ENCODE results near the gene SHB. TPM values are rescaled to one million over a fixed set of nuclear protein-coding genes. Genes with fewer than 3 reads are reported as not detected.

Gene SHB
- total RNA-seq, 4 donors from 2014 or later = 18.4 to 27.5 (median 22.0) TPM

- TF ChIP-seq CTCF (IDR thresholded peaks at IDR 0.05) = no peak
- no peak for TF ChIP-seq POLR2A (IDR thresholded peaks at IDR 0.05)
- no peak overlapping the region for H3K4me3 ChIP-seq (replicated peaks in 1 of 3)
- DNase-seq = no peak
- no peaks in the 10 kb centered on the region for H3K36me3 ChIP-seq
- H3K27ac ChIP-seq = no peak overlapping the region
- peaks cover 0 to 1% of the 10 kb centered on the region in 2 donors for H3K4me1 ChIP-seq
- intact Hi-C loops (cut with DNase I) = no loop called here
- no peaks in the 10 kb centered on the region for H3K27me3 ChIP-seq
- no peaks in the 10 kb centered on the region for H3K9me3 ChIP-seq
- WGBS, 2 donors = 96 to 99% methylated on average over 5 of the region's 5 CpGs
Measured at GRCh38 chr9:37931592-37931991, 137.4 kb downstream of the SHB start.

- Histone ChIP-seq H3K4me1 (peaks cover 0 to 15% of the 10 kb centered on the region in 2 donors), H3K27me3 (no peaks in the 10 kb centered on the region), H3K4me3 (replicated peaks in 1 of 3) (no peak overlapping the region), H3K27ac (no peak overlapping the region), H3K9me3 (no peaks in the 10 kb centered on the region), H3K36me3 (no peaks in the 10 kb centered on the region)
- TF ChIP-seq POLR2A (IDR thresholded peaks at IDR 0.05) (no peak), CTCF (IDR thresholded peaks at IDR 0.05) (no peak)
- no peak for DNase-seq
- intact Hi-C loops (cut with DNase I) = no loop called here
- WGBS, 2 donors = 84 to 88% methylated on average over 8 to 11 of the region's 11 CpGs
Measured at GRCh38 chr9:37929441-37929895, 139.6 kb downstream of the SHB start.

- Histone ChIP-seq H3K4me3 (replicated peaks in 1 of 3) (no peak overlapping the region), H3K36me3 (no peaks in the 10 kb centered on the region), H3K27me3 (no peaks in the 10 kb centered on the region), H3K9me3 (no peaks in the 10 kb centered on the region), H3K4me1 (peaks cover 0 to 15% of the 10 kb centered on the region in 2 donors), H3K27ac (no peak overlapping the region)
- 89 to 90% methylated on average over 10 to 19 of the region's 20 CpGs for WGBS, 2 donors
- no peak for TF ChIP-seq CTCF (IDR thresholded peaks at IDR 0.05)
- no peak for TF ChIP-seq POLR2A (IDR thresholded peaks at IDR 0.05)
- no peak for DNase-seq
- intact Hi-C loops (cut with DNase I) = no loop called here
Measured at GRCh38 chr9:37928552-37929430, 140.2 kb downstream of the SHB start.

- Histone ChIP-seq H3K27ac (no peak overlapping the region), H3K4me1 (peaks cover 0 to 15% of the 10 kb centered on the region in 2 donors), H3K36me3 (no peaks in the 10 kb centered on the region), H3K4me3 (replicated peaks in 1 of 3) (no peak overlapping the region), H3K9me3 (no peaks in the 10 kb centered on the region), H3K27me3 (no peaks in the 10 kb centered on the region)
- no peak for DNase-seq
- WGBS, 2 donors = 84 to 89% methylated on average over 13 of the region's 13 CpGs
- no peak for TF ChIP-seq CTCF (IDR thresholded peaks at IDR 0.05)
- no peak for TF ChIP-seq POLR2A (IDR thresholded peaks at IDR 0.05)
- intact Hi-C loops (cut with DNase I) = no loop called here
Measured at GRCh38 chr9:37927601-37928551, 141.2 kb downstream of the SHB start.

Data from thyroid gland (tissue), 4 donors.